H9 (cell line): ENCODE data around the gene ISCA1. TPM values are rescaled to one million over a fixed set of nuclear protein-coding genes. Genes with fewer than 3 reads are reported as not detected.

Experiments
- DNase-seq: peaks from one replicate; pipeline ENCODE4 v3.0.0-alpha.2; 2017
- H2AFZ ChIP-seq: one replicate; pipeline ENCODE4 v1.6.1; 2013; ENCODE audit warnings: mild to moderate bottlenecking, low read length, control low read depth, moderate library complexity
- H2AK5ac ChIP-seq: 2 replicates; pipeline ENCODE4 v1.6.1; 2013; ENCODE audit warnings: low read length, control low read depth, mixed read lengths; ENCODE audit not compliant: insufficient read length
- H2BK120ac ChIP-seq: one replicate; pipeline ENCODE4 v1.6.1; 2013; ENCODE audit warnings: low read depth, mild to moderate bottlenecking, low read length, control low read depth, inconsistent platforms; ENCODE audit not compliant: poor library complexity, severe bottlenecking
- H2BK12ac ChIP-seq: 2 replicates; pipeline ENCODE4 v1.6.1; 2013; ENCODE audit warnings: low read length, control low read depth, mixed read lengths, low read depth; ENCODE audit not compliant: insufficient read length
- H2BK15ac ChIP-seq: 2 replicates; pipeline ENCODE4 v1.6.1; 2013; ENCODE audit warnings: low read depth, low read length, control low read depth
- H2BK20ac ChIP-seq: one replicate; pipeline ENCODE4 v1.6.1; 2013; ENCODE audit warnings: low read depth, mild to moderate bottlenecking, low read length, control low read depth, inconsistent platforms; ENCODE audit not compliant: poor library complexity, severe bottlenecking
- H2BK5ac ChIP-seq: 2 replicates; pipeline ENCODE4 v1.6.1; 2013; ENCODE audit warnings: low read length, control low read depth, mixed read lengths; ENCODE audit not compliant: insufficient read length
- H3K14ac ChIP-seq: 2 replicates; pipeline ENCODE4 v1.6.1; 2013; ENCODE audit warnings: low read length, control low read depth; ENCODE audit not compliant: insufficient read depth
- H3K18ac ChIP-seq: 2 replicates; pipeline ENCODE4 v1.6.1; 2013; ENCODE audit warnings: low read depth, mild to moderate bottlenecking, mixed read lengths, low read length, control low read depth; ENCODE audit not compliant: insufficient read length
- H3K23ac ChIP-seq: 2 replicates; pipeline ENCODE4 v1.6.1; 2013; ENCODE audit warnings: low read length, control low read depth, mixed read lengths, low read depth; ENCODE audit not compliant: insufficient read length
- H3K23me2 ChIP-seq: 2 replicates; pipeline ENCODE4 v1.6.1; 2013; ENCODE audit warnings: low read depth, mild to moderate bottlenecking, mixed read lengths, low read length, control low read depth; ENCODE audit not compliant: insufficient read length, poor library complexity, severe bottlenecking
- H3K27ac ChIP-seq: 2 replicates; pipeline ENCODE4 v1.5.1; 2013; ENCODE audit warnings: low read length, control low read depth, mixed read lengths, low read depth; ENCODE audit not compliant: insufficient read length
- H3K27me3 ChIP-seq: 2 replicates; pipeline ENCODE4 v1.6.1; 2013; ENCODE audit warnings: low read length, control low read depth, inconsistent platforms; ENCODE audit not compliant: insufficient read depth
- H3K4ac ChIP-seq: 2 replicates; pipeline ENCODE4 v1.6.1; 2013; ENCODE audit warnings: low read depth, mild to moderate bottlenecking, control low read depth, inconsistent platforms, low read length, moderate library complexity
- H3K4me1 ChIP-seq: 2 replicates; pipeline ENCODE4 v1.6.1; 2013; ENCODE audit warnings: low read length, control low read depth, inconsistent platforms; ENCODE audit not compliant: insufficient read depth
- H3K4me2 ChIP-seq: 2 replicates; pipeline ENCODE4 v1.6.1; 2013; ENCODE audit warnings: low read length, control low read depth, mixed read lengths; ENCODE audit not compliant: insufficient read length, insufficient read depth
- H3K56ac ChIP-seq: 2 replicates; pipeline ENCODE4 v1.6.1; 2013; ENCODE audit warnings: low read depth, mild to moderate bottlenecking, mixed read lengths, low read length, control low read depth; ENCODE audit not compliant: insufficient read length
- H3K79me1 ChIP-seq: 2 replicates; pipeline ENCODE4 v1.6.1; 2013; ENCODE audit warnings: low read depth, mild to moderate bottlenecking, moderate library complexity, low read length, control low read depth, inconsistent platforms; ENCODE audit not compliant: insufficient read depth, poor library complexity, severe bottlenecking
- H3K79me2 ChIP-seq: 2 replicates; pipeline ENCODE4 v1.6.1; 2013; ENCODE audit warnings: low read length, control low read depth, inconsistent platforms; ENCODE audit not compliant: insufficient read depth
- H3K9ac ChIP-seq: 2 replicates; pipeline ENCODE4 v1.6.1; 2013; ENCODE audit warnings: low read length, control low read depth, mixed read lengths; ENCODE audit not compliant: insufficient read length; ENCODE audit errors: extremely low read depth
- H3K9me3 ChIP-seq: one replicate; pipeline ENCODE4 v1.6.1; 2013; ENCODE audit warnings: low read depth, low read length, inconsistent platforms; ENCODE audit not compliant: control insufficient read depth
- H3T11ph ChIP-seq: one replicate; pipeline ENCODE4 v1.6.1; 2013; ENCODE audit warnings: mild to moderate bottlenecking, low read length, control low read depth, inconsistent platforms
- H4K20me1 ChIP-seq: one replicate; pipeline ENCODE4 v1.6.1; 2013; ENCODE audit not compliant: control insufficient read depth, insufficient read length, insufficient read depth
- H4K5ac ChIP-seq: 2 replicates; pipeline ENCODE4 v1.6.1; 2013; ENCODE audit warnings: low read depth, mild to moderate bottlenecking, mixed read lengths, low read length, control low read depth; ENCODE audit not compliant: insufficient read length
- H4K8ac ChIP-seq: replicated peaks from 2 replicates; pipeline ENCODE4 v1.6.1; 2013; ENCODE audit warnings: low read length, control low read depth, mixed read lengths, low read depth; ENCODE audit not compliant: insufficient read length
- H4K91ac ChIP-seq: 2 replicates; pipeline ENCODE4 v1.6.1; 2013; ENCODE audit warnings: low read depth, mild to moderate bottlenecking, moderate library complexity, mixed read lengths, low read length, control low read depth; ENCODE audit not compliant: insufficient read length
- H3K27ac Mint-ChIP-seq, 3 experiments: 2 replicates in 2 of 3; 3 replicates in 1 of 3; pipeline ENCODE4 v1.8.0; 2020 to 2021; ENCODE audit warnings: mixed read lengths in 3 of 3, mild to moderate bottlenecking in 1 of 3, moderate library complexity in 1 of 3
- H3K27me3 Mint-ChIP-seq: 2 replicates; pipeline ENCODE4 v1.8.0; 2021; ENCODE audit warnings: low read depth, mild to moderate bottlenecking, moderate library complexity, mixed read lengths
- H3K36me3 Mint-ChIP-seq, 3 experiments: 2 replicates in 2 of 3; 3 replicates in 1 of 3; pipeline ENCODE4 v1.8.0; 2020 to 2021; ENCODE audit warnings: low read depth in 3 of 3, mixed read lengths in 3 of 3; ENCODE audit not compliant: insufficient read depth in 1 of 3
- H3K4me1 Mint-ChIP-seq, 2 experiments: 2 replicates each; pipeline ENCODE4 v1.8.0; 2020; ENCODE audit warnings: mixed read lengths in 2 of 2
- H3K4me3 Mint-ChIP-seq, 2 experiments: 2 replicates in 1 of 2; 3 replicates in 1 of 2; pipeline ENCODE4 v1.8.0; 2020 to 2021; ENCODE audit warnings: mild to moderate bottlenecking in 2 of 2, mixed read lengths in 2 of 2, moderate library complexity in 1 of 2
- H3K9me3 Mint-ChIP-seq, 2 experiments: 2 replicates in 1 of 2; 3 replicates in 1 of 2; pipeline ENCODE4 v1.8.0; 2020; ENCODE audit warnings: mild to moderate bottlenecking in 2 of 2, mixed read lengths in 2 of 2, moderate library complexity in 1 of 2
- CTCF ChIP-seq: fragments of 200-600 bp; sonication (generic); conservative IDR thresholded peaks from 3 replicates; pipeline ENCODE4 v1.8.0; 2021; ENCODE audit warnings: antibody characterized with exemption, mild to moderate bottlenecking
- WGBS: extraction: QIAGEN DNeasy Blood & Tissue Kit; methylation state at CpG from one replicate; pipeline ENCODE4 v1.1.7; 2013; ENCODE audit warnings: missing lambda C conversion rate, low lambda C conversion rate, mixed read lengths; ENCODE audit not compliant: insufficient read length; ENCODE audit errors: extremely low coverage; 5-methylcytosine and 5-hydroxymethylcytosine counted together
- total RNA-seq: library from RNA; stranded (reverse); gene quantifications from 2 replicates; pipeline ENCODE4 v1.2.1, GENCODE V29; 2021

The ISCA1 gene
- total RNA-seq, 1 experiment from 2014 or later: 33.3 TPM

- no CpG with 5 or more reads among the region's 6 CpGs for WGBS
- no peak for DNase-seq
- Mint-ChIP-seq H3K36me3 (no peaks in the 10 kb centered on the region), H3K27ac (peak overlapping the region in 2 of 3 experiments; percentile 88 to 89; a peak in 4 of 7 replicates), H3K9me3 (no peaks in the 10 kb centered on the region), H3K4me3 (no peak overlapping the region), H3K27me3 (0 out of 2 replicates have a peak, but pooled peaks cover 1% of the 10 kb centered on the region), H3K4me1 (peaks cover 30 to 33% of the 10 kb centered on the region in 2 experiments)
- Histone ChIP-seq H3K4ac (no peak overlapping the region), H3T11ph (no peak overlapping the region), H2BK20ac (no peak overlapping the region), H3K4me1 (no peaks in the 10 kb centered on the region; the same call in 1 of the 2 replicates), H3K27me3 (no peaks in the 10 kb centered on the region), H3K9ac (no peak overlapping the region), H3K79me1 (no peaks in the 10 kb centered on the region), H2BK120ac (no peak overlapping the region), H3K27ac (no peak overlapping the region), H4K5ac (no peak overlapping the region), H2BK12ac (no peak overlapping the region), H4K91ac (no peak overlapping the region), H3K14ac (no peak overlapping the region), H2BK15ac (no peak overlapping the region), H3K23ac (no peak overlapping the region), H4K8ac (no peak overlapping the region), H2BK5ac (no peak overlapping the region), H3K4me2 (no peak overlapping the region), H2AK5ac (no peak overlapping the region), H3K23me2 (no peaks in the 10 kb centered on the region), H3K56ac (no peak overlapping the region), H3K9me3 (no peaks in the 10 kb centered on the region), H3K18ac (no peak overlapping the region), H2AFZ (no peak overlapping the region), H4K20me1 (no peaks in the 10 kb centered on the region), H3K79me2 (no peaks in the 10 kb centered on the region)
- no peak for TF ChIP-seq CTCF
Observed at GRCh38 chr9:86288499-86289198, 6.3 kb upstream of the ISCA1 start.
